GM12874 (cell line): ENCODE measurements around the gene DCAF4.

ENCODE experiments used
- TF ChIP-seq, protein P1 (sequence below): IDR thresholded peaks from 2 replicates; pipeline ENCODE4 v1.5.1; 2011; ENCODE audit warnings: low read depth, mild to moderate bottlenecking, control low read depth, low read length, moderate library complexity; ENCODE audit not compliant: insufficient read depth

Gene DCAF4

GRCh38 chr14:72920008-72920407, 6.3 kb upstream of the DCAF4 start:
- TF ChIP-seq, protein P1, sequence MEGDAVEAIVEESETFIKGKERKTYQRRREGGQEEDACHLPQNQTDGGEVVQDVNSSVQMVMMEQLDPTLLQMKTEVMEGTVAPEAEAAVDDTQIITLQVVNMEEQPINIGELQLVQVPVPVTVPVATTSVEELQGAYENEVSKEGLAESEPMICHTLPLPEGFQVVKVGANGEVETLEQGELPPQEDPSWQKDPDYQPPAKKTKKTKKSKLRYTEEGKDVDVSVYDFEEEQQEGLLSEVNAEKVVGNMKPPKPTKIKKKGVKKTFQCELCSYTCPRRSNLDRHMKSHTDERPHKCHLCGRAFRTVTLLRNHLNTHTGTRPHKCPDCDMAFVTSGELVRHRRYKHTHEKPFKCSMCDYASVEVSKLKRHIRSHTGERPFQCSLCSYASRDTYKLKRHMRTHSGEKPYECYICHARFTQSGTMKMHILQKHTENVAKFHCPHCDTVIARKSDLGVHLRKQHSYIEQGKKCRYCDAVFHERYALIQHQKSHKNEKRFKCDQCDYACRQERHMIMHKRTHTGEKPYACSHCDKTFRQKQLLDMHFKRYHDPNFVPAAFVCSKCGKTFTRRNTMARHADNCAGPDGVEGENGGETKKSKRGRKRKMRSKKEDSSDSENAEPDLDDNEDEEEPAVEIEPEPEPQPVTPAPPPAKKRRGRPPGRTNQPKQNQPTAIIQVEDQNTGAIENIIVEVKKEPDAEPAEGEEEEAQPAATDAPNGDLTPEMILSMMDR: no peak

DNA sequence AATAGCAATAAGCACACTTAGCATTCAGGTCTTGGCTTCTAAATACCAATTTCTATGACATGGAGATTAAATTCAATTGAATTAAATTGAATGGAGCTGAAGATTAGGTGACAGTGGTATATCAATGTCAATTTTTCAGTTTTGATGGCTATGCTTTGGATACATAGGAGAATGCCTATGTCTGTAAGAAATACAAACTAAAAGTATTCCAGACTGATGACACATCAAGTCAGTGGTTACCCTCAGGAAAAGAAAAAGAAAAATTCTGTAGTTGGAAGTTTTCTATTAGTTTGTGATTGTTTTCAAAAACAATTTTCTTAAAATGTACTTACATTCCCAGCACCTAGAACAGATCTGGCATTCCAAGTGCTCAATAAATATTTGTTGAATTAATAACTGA, 4.9 kb upstream of the DCAF4 start:
- TF ChIP-seq, protein P1: no peak

GRCh38 chr14:72924337-72924736, 1.9 kb upstream of the DCAF4 start:
- TF ChIP-seq, protein P1: no peak

DNA sequence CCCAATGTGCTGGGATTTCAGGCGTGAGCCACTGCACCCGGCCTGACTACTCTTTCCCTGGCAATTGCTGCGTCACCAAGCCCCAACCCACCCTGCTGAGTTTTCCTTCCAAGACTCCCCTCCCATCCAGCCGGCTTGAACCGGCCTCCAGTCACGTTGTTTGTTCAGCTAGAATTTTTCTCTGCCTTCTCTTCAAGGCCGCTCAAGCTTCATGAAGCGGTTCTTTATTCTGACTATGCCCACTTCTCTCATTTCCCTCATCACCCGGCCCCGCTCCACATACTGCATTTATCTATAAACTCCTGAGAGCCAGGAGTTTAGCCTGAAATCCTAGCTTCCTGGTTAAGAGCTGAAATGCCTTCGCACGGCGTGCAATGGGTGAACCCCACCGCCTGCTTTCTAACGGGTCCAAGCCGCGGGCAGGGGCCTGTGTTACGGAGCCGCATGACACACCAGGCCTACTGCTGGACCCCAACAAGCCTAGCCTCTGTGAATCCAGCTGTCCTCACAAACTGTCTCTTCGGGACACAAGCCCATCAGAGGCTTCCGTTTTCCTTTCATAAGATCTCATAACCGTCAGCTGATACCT, 999 bp upstream of the DCAF4 start:
- TF ChIP-seq, protein P1: no peak

DNA sequence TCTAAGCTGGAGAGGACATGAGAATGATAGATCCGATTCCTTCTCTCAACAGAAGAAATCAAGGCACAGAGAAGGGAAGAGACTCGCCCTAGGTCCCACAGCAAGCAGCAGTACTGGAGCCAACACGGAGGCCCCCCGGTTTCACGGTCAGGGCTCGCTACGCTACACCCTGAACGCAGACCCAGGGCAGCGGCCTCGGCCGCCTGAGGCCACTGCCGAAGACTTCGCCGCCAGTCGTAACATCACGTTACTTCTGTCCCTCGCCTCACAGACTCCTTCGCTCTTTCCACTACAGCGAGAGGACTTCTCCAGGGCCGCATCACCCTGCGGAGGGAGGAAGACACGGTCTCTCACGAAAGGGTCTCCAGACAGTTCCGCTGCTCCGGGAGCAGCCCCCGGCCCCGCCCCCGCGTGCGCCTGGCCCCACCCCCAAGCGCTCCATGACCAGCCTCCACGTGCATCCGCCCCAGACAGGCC, 411 bp upstream of the DCAF4 start:
- TF ChIP-seq, protein P1: no peak

DNA sequence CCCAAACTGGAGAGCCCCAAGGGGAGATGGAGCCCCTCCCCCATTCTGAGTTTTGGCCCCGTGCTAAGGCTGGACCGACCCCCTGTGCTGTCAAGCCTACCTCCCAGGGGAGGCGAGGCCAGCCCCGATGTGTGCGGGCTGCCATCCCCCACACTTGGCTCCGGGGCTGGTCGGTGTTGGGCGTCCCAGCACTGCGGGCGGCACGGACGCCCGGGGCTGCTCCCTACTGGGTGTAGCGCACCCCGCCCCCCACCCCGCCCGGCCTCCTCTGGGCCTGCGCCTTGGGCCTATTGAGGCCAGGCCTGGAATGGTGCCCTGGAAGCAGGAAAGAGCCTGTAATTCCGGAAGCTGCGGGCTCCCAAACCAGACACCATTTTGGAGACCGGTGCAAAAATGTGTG, 2.6 kb downstream of the DCAF4 start:
- TF ChIP-seq, protein P1: no peak

DNA sequence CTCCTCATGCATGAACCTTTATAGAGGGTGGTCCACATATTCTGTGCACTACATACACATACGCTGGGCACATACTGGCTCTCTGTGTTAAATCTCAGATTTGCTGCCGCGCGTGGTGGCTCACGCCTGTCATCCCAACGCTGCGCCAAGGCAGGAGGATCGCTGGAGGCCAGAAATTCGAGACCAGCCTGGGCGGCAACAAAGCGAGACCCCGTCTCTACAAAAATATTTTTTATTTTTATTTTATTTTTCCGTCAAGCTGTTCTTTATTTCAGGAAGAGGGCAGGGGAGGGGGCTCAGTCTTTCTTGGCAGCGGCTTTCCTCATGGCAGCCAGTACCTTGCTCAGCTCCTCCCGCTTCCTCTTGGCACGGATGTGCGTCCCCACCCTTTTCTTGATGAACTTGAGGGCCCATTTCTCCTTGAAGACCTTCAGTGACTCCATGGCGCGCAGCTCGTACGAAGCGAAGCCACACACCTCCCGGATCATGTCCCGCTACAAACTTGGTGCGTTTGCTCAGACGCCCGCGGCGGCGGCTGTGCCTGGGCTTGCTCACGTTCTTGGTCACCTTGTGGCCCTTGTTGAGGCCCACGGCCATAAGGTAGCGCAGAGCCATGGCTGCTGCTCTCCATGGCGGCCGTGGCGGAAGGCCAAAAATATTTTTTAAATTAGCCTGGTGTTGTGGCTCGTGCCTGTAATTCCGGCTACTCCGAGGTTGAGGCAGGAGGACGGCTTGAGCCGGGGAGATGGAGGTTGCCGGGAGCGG, 3.2 kb downstream of the DCAF4 start:
- TF ChIP-seq, protein P1: no peak
